ENCODE measurements around the gene JAK2.
"Not testable (repeated sequence)": the region's sequence is repeated elsewhere in the genome, so short reads cannot be mapped to it uniquely, and the experiment has no call there.

The JAK2 gene

GRCh38 chr9:4980086-4980727, 4.9 kb upstream of the JAK2 start:
- DNase-seq (ENCODE audit: low read depth in 2 of 2): no peak

- DNase-seq (ENCODE audit: low read depth in 2 of 2): no peak
Observed at GRCh38 chr9:4982721-4983482, 2.2 kb upstream of the JAK2 start.

DNA sequence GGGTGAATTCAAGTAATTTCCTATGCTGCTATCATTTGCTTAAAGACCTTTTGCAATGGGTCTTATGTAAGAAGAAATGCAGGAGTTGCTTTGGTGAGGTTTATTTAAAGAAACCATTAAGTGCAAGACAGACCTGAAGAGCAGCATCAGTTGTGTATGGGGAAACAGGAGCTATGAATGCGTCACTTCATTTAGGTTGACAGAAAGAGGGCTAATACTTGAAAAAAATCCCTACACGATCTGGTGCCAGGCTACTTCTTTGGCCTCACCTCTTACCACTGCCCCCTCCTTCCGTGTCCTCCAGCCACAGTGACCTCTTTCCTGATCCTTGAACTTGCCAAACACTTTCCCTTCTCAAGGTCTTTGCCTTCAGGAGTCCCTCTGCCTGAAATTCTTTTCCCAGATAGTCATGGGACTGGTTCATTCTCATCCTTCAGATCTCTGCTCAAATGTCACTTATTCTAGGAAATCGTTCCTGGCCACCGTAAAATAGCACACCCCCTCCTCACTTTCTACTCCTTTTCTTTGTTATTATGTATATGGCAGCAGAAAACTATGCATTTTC, 1.4 kb upstream of the JAK2 start:
- DNase-seq (ENCODE audit: low read depth in 2 of 2): no peak

DNA sequence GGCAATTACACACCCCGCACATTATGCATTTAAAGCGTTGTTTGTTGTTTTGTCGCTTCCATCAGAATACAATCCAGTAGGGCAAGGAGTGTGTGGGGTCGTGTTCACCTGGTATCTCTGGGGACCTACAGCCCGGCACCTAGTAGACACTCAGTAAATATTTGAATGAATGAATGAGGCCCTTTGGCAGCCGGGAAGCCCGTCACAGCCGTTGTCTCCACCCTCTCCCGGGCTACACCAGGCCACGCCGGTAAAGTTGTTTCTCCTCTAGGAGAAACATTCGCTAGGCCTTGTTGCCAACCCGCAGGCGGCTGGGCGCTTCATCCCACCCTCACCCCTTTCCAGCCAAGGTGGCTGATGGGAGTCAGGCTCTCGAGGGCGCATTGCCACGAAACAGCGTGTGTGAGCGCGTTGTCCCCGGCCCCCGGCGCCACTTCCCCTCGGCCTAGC, 876 bp upstream of the JAK2 start:
- no peak for DNase-seq (ENCODE audit: low read depth in 2 of 2)

- DNase-seq (ENCODE audit: low read depth in 2 of 2): no peak
Observed at GRCh38 chr9:4985386-4986266, 554 bp downstream of the JAK2 start.

- DNase-seq (ENCODE audit: low read depth in 2 of 2): no peak
Observed at GRCh38 chr9:4986296-4986695, 1.2 kb downstream of the JAK2 start.

GRCh38 chr9:4986783-4987182, 1.7 kb downstream of the JAK2 start:
- no peak for DNase-seq (ENCODE audit: low read depth in 2 of 2)

GRCh38 chr9:4987961-4988421, 2.9 kb downstream of the JAK2 start:
- DNase-seq (ENCODE audit: low read depth in 2 of 2): no peak

DNA sequence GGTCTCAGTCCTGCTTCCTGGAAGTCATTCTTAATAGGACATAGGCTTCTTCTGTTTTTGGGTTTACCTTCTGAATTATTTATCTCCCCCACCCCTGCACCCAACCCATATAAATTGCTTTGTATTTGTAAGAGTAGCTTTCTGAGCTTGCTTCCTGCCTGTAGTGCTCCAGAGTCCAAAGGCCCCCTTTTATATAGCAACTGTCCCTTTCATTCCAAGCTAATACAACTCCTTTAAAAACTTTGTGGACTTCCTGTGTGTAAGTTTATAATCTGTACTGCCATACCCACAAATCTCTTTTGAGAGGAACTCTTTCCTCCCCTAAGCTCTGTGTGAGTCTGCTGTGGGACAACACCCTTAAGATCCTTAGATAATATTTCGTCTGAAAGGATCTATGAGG, 7.8 kb downstream of the JAK2 start:
- no peak for DNase-seq (ENCODE audit: low read depth in 2 of 2)

GRCh38 chr9:4994166-4994890, 9.3 kb downstream of the JAK2 start:
- DNase-seq (ENCODE audit: low read depth in 2 of 2): no peak

- no peak for DNase-seq (ENCODE audit: low read depth in 2 of 2)
Observed at GRCh38 chr9:4997196-4997595, 12.1 kb downstream of the JAK2 start.

GRCh38 chr9:4997631-4998030, 12.6 kb downstream of the JAK2 start:
- DNase-seq (ENCODE audit: low read depth in 2 of 2): no peak

- DNase-seq (ENCODE audit: low read depth in 2 of 2): no peak
Observed at GRCh38 chr9:5002811-5003210, 17.7 kb downstream of the JAK2 start.

DNA sequence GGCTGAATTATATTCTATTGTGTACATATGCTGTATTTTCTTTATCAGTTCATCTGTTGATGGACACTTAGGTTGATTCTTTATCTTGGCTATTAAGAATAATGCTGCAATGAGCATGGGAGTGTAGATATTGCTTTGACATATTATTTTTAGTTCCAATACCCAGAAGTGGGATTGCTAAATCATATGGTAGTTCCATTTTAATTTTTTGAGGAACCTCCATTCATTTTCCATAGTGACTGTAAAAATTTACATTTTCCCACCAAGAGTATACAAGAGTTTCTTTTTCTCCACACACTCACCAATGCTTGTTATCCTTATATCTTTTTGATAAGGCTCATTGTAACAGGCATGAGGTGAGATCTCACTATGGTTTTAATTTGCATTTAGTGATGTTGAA, 19.4 kb downstream of the JAK2 start:
- DNase-seq (ENCODE audit: low read depth in 2 of 2): no peak

GRCh38 chr9:5008202-5008601, 23.1 kb downstream of the JAK2 start:
- DNase-seq (ENCODE audit: low read depth in 2 of 2): no peak

GRCh38 chr9:5013374-5013773, 28.3 kb downstream of the JAK2 start:
- DNase-seq (ENCODE audit: low read depth in 2 of 2): no peak

DNA sequence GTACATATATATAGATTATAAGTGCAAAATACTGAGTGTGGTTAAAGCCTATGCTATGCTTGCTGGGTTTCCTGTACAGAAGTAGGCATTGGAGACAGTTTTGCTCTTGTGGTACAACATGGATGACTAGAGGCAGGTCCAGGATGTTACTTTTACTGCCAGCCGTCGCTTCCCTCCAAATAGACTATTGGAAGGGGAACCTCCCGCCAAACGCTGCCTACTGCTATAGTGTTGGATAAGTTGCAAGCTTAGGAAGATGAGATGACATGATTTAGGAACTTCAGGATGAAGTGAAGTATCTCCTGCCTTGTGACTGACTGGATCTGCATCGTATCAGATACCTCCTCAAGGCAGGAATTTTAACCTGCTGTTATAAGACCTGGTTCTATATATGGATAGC, 30.9 kb downstream of the JAK2 start:
- no peak for DNase-seq (ENCODE audit: low read depth in 2 of 2)

- DNase-seq (ENCODE audit: low read depth in 2 of 2): no peak
Observed at GRCh38 chr9:5025416-5025815, 40.3 kb downstream of the JAK2 start.

- not testable (repeated sequence) for DNase-seq (ENCODE audit: low read depth in 2 of 2)
Observed at GRCh38 chr9:5031941-5032340, 46.9 kb downstream of the JAK2 start.

DNA sequence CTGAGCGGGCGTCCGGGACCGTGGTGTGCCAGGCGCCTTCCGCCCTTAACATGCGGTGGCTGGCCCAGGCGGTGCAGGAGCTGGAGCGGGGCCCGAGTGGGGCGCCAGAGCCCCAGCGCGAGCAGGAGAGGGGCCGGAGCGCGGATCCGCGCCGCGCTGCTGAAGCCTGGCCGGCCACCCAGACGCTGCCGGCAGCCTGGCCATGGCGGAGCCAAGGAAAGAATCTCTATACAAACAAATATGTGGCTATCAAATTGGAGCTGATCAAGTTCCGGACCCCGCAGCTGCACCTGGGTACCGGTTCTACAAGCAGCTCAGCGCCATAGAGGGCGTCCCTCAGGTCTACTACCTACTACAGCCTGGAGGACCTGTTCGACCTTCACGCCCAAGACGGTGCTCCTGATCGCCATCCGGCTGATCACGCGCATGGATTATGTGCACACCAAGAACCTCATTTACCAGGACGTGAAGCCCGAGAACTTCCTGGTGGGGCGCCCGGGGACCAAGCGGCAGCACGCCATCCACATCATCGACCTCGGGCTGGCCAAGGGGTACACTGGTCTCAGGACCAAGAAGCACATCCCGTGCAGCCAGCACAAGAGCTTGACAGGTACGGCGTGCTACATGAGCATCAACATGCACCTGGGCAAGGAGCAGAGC, 55.8 kb downstream of the JAK2 start:
- DNase-seq (ENCODE audit: low read depth in 2 of 2): no peak

Data from stimulated activated CD8-positive, alpha-beta memory T cell treated with anti-CD3 and anti-CD28 coated beads, Interleukin-7, amount 100 ng/mL, for 1 hour (primary cell).